IPS-18a (cell line): ENCODE measurements around the gene FAM78B.

ENCODE experiments used
- H3K27ac ChIP-seq: one replicate; pipeline ENCODE4 v1.5.1; 2013; ENCODE audit warnings: low read length
- H3K27me3 ChIP-seq: one replicate; pipeline ENCODE4 v1.6.1; 2013; ENCODE audit warnings: mild to moderate bottlenecking, low read length; ENCODE audit not compliant: control insufficient read depth, insufficient read depth
- H3K36me3 ChIP-seq: one replicate; pipeline ENCODE4 v1.6.1; 2013; ENCODE audit warnings: low read depth, low read length; ENCODE audit not compliant: control insufficient read depth
- H3K4me1 ChIP-seq: one replicate; pipeline ENCODE4 v1.6.1; 2013; ENCODE audit warnings: low read depth, low read length; ENCODE audit not compliant: control insufficient read depth
- H3K4me3 ChIP-seq: one replicate; pipeline ENCODE4 v1.5.1; 2013; ENCODE audit warnings: low read length
- H3K9ac ChIP-seq: one replicate; pipeline ENCODE4 v1.6.1; 2013; ENCODE audit warnings: mild to moderate bottlenecking, low read length, moderate library complexity
- H3K9me3 ChIP-seq: one replicate; pipeline ENCODE4 v1.6.1; 2013; ENCODE audit warnings: low read depth, low read length; ENCODE audit not compliant: control insufficient read depth

FAM78B gene

GRCh38 chr1:166083887-166084286 lies 82.9 kb downstream of the FAM78B start:
- H3K4me3 ChIP-seq: no peak overlapping the region
- H3K27me3 ChIP-seq: no peaks in the 10 kb centered on the region
- no peak overlapping the region for H3K9ac ChIP-seq
- no peak overlapping the region for H3K27ac ChIP-seq
- no peaks in the 10 kb centered on the region for H3K9me3 ChIP-seq
- H3K4me1 ChIP-seq: no peaks in the 10 kb centered on the region
- H3K36me3 ChIP-seq: no peaks in the 10 kb centered on the region

- Histone ChIP-seq H3K4me1 (no peaks in the 10 kb centered on the region), H3K27me3 (no peaks in the 10 kb centered on the region), H3K36me3 (no peaks in the 10 kb centered on the region), H3K27ac (no peak overlapping the region), H3K4me3 (no peak overlapping the region), H3K9me3 (no peaks in the 10 kb centered on the region), H3K9ac (no peak overlapping the region)
Observed at GRCh38 chr1:166082601-166083000, 84.2 kb downstream of the FAM78B start.

GRCh38 chr1:166080967-166081870 lies 85.6 kb downstream of the FAM78B start:
- Histone ChIP-seq H3K4me3 (no peak overlapping the region), H3K9me3 (no peaks in the 10 kb centered on the region), H3K27me3 (no peaks in the 10 kb centered on the region), H3K27ac (no peak overlapping the region), H3K9ac (no peak overlapping the region), H3K36me3 (no peaks in the 10 kb centered on the region), H3K4me1 (no peaks in the 10 kb centered on the region)

GRCh38 chr1:166080277-166080966 lies 86.4 kb downstream of the FAM78B start:
- Histone ChIP-seq H3K9me3 (no peaks in the 10 kb centered on the region), H3K9ac (no peak overlapping the region), H3K27me3 (no peaks in the 10 kb centered on the region), H3K36me3 (no peaks in the 10 kb centered on the region), H3K4me3 (no peak overlapping the region), H3K27ac (no peak overlapping the region), H3K4me1 (no peaks in the 10 kb centered on the region)

GRCh38 chr1:166079276-166079675 lies 87.5 kb downstream of the FAM78B start:
- Histone ChIP-seq H3K9ac (no peak overlapping the region), H3K27me3 (no peaks in the 10 kb centered on the region), H3K27ac (no peak overlapping the region), H3K36me3 (no peaks in the 10 kb centered on the region), H3K4me1 (no peaks in the 10 kb centered on the region), H3K4me3 (no peak overlapping the region), H3K9me3 (no peaks in the 10 kb centered on the region)

GRCh38 chr1:166073489-166073888 lies 93.3 kb downstream of the FAM78B start:
- no peaks in the 10 kb centered on the region for H3K27me3 ChIP-seq
- H3K36me3 ChIP-seq: no peaks in the 10 kb centered on the region
- no peaks in the 10 kb centered on the region for H3K4me1 ChIP-seq
- H3K9ac ChIP-seq: no peak overlapping the region
- H3K4me3 ChIP-seq: no peak overlapping the region
- H3K9me3 ChIP-seq: no peaks in the 10 kb centered on the region
- no peak overlapping the region for H3K27ac ChIP-seq

- H3K27me3 ChIP-seq: no peaks in the 10 kb centered on the region
- H3K4me1 ChIP-seq: no peaks in the 10 kb centered on the region
- no peaks in the 10 kb centered on the region for H3K9me3 ChIP-seq
- no peak overlapping the region for H3K9ac ChIP-seq
- no peaks in the 10 kb centered on the region for H3K36me3 ChIP-seq
- no peak overlapping the region for H3K4me3 ChIP-seq
- no peak overlapping the region for H3K27ac ChIP-seq
Observed at GRCh38 chr1:166069390-166069789, 97.4 kb downstream of the FAM78B start.

- Histone ChIP-seq H3K36me3 (no peaks in the 10 kb centered on the region), H3K4me1 (no peaks in the 10 kb centered on the region), H3K9ac (no peak overlapping the region), H3K27ac (no peak overlapping the region), H3K4me3 (no peak overlapping the region), H3K27me3 (no peaks in the 10 kb centered on the region), H3K9me3 (no peaks in the 10 kb centered on the region)
Observed at GRCh38 chr1:166066107-166066506, 100.7 kb downstream of the FAM78B start.

- no peaks in the 10 kb centered on the region for H3K36me3 ChIP-seq
- H3K4me3 ChIP-seq: no peak overlapping the region
- H3K4me1 ChIP-seq: no peaks in the 10 kb centered on the region
- no peak overlapping the region for H3K27ac ChIP-seq
- no peak overlapping the region for H3K9ac ChIP-seq
- no peaks in the 10 kb centered on the region for H3K9me3 ChIP-seq
- no peaks in the 10 kb centered on the region for H3K27me3 ChIP-seq
Observed at GRCh38 chr1:166064951-166065350, 101.8 kb downstream of the FAM78B start.

GRCh38 chr1:166064313-166064926 lies 102.4 kb downstream of the FAM78B start:
- no peak overlapping the region for H3K27ac ChIP-seq
- H3K27me3 ChIP-seq: no peaks in the 10 kb centered on the region
- no peaks in the 10 kb centered on the region for H3K36me3 ChIP-seq
- no peaks in the 10 kb centered on the region for H3K4me1 ChIP-seq
- H3K4me3 ChIP-seq: no peak overlapping the region
- no peak overlapping the region for H3K9ac ChIP-seq
- H3K9me3 ChIP-seq: no peaks in the 10 kb centered on the region

- H3K9ac ChIP-seq: no peak overlapping the region
- no peaks in the 10 kb centered on the region for H3K9me3 ChIP-seq
- H3K36me3 ChIP-seq: no peaks in the 10 kb centered on the region
- H3K27me3 ChIP-seq: no peaks in the 10 kb centered on the region
- H3K27ac ChIP-seq: no peak overlapping the region
- no peaks in the 10 kb centered on the region for H3K4me1 ChIP-seq
- H3K4me3 ChIP-seq: no peak overlapping the region
Observed at GRCh38 chr1:166063701-166064100, 103.1 kb downstream of the FAM78B start.
